Esophagus muscularis mucosa (tissue), 3 donors: Measurements from ENCODE around the gene CACYBP.

Experiments used
- CTCF ChIP-seq, 3 experiments: fragments of 200-600 bp in 2 of 3; fragments of 450-650 bp in 1 of 3; sonication (generic) in 2 of 3; IDR thresholded peaks; one replicate each; pipeline ENCODE4 v1.5.1; 2017 to 2019; ENCODE audit warnings: antibody characterized with exemption in 3 of 3, mild to moderate bottlenecking in 2 of 3, moderate library complexity in 1 of 3
- POLR2AphosphoS5 ChIP-seq, 2 donors: sonication (generic); formaldehyde crosslinking; IDR thresholded peaks; one replicate each; pipeline ENCODE4 v1.6.1; 2017; ENCODE audit warnings: antibody characterized with exemption in 2 of 2

- TF ChIP-seq POLR2AphosphoS5 (IDR thresholded peaks at IDR 0.05), result peak in 1 of 2 donors; percentile 30
- TF ChIP-seq CTCF (IDR thresholded peaks at IDR 0.05), result no peak
Observed at GRCh38 chr1:174990382-174990999, 9.3 kb upstream of the CACYBP start.
